ENCODE measurements around the gene TOR1AIP2. TPM values are rescaled to one million over a fixed set of nuclear protein-coding genes. Genes with fewer than 3 reads are reported as not detected.

The TOR1AIP2 gene
- total and polyA plus RNA-seq, 10 of the 15 experiments (the other 5 are each of a cell fraction or from before 2014, with no cell fraction given) = 5.3 to 38.9 (median 15.4) TPM

- intact Hi-C loops (cut with micrococcal nuclease; ENCODE audit: unreplicated experiment) = no loop called here
Observed at GRCh38 chr1:179911812-179912211, 34.2 kb upstream of the TOR1AIP2 start.

More at GRCh38 chr1:179911812-179912211, 34.2 kb upstream of the TOR1AIP2 start:
- Histone ChIP-seq H3K9me3 (replicated peaks; ENCODE audit: control insufficient read depth, insufficient read depth, low read length) (no peaks in the 10 kb centered on the region), H3K36me3 (ENCODE audit: control insufficient read depth in 2 of 2, insufficient read depth in 2 of 2, low read length in 1 of 2) (peaks cover 0 to 3% of the 10 kb centered on the region in 2 experiments; a peak in 2 of 4 replicates), H2AFZ (ENCODE audit: control insufficient read depth, low read depth, low read length) (no peak overlapping the region), H3K4me2 (ENCODE audit: control insufficient read depth, insufficient read depth) (no peak overlapping the region), H3K79me2 (ENCODE audit: control insufficient read depth, insufficient read depth, low read length) (no peaks in the 10 kb centered on the region), H3K4me3 (no peak overlapping the region), H3K27me3 (replicated peaks in 1 of 2; ENCODE audit: control insufficient read depth in 2 of 2, insufficient read depth in 2 of 2, low read length in 1 of 2) (no peaks in the 10 kb centered on the region), H3K9ac (ENCODE audit: control insufficient read depth, insufficient read depth, low read length) (no peak overlapping the region), H3K27ac (ENCODE audit: control insufficient read depth, insufficient read depth) (no peak overlapping the region), H4K20me1 (ENCODE audit: control insufficient read depth, insufficient read depth) (no peaks in the 10 kb centered on the region), H3K4me1 (ENCODE audit: control insufficient read depth, insufficient read depth, low read length) (no peaks in the 10 kb centered on the region)
- POLR2A ChIA-PET = interaction anchor here (0.7 kb wide), 1 partner anchor 17 kb away, joined by 3 read pairs; no protein-coding TSS in a partner anchor
- WGBS (ENCODE audit: insufficient coverage, insufficient replicate concordance, low lambda C conversion rate, missing lambda C conversion rate) = 100% methylated on average over 2 of the region's 3 CpGs
- in situ Hi-C loops (cut with MboI) = no loop called here
- ATAC-seq (no peak), FAIRE-seq (no peak), DNase-seq (ENCODE audit: low read depth, low spot score) (no peak)
- no peak for TF ChIP-seq TARDBP (IDR thresholded peaks at IDR 0.05; ENCODE audit: borderline replicate concordance)
- no peak for TF ChIP-seq HCFC1 (IDR thresholded peaks at IDR 0.05; ENCODE audit: low read length)
- no peak for TF ChIP-seq HDGF (IDR thresholded peaks at IDR 0.05)
- no peak for TF ChIP-seq FOXM1 (IDR thresholded peaks at IDR 0.05; ENCODE audit: low read depth, low read length)
- no peak for TF ChIP-seq CTCF (IDR thresholded peaks at IDR 0.05 in 2 of 3, conservative IDR thresholded peaks at IDR 0.05 in 1 of 3; ENCODE audit: control insufficient read depth in 2 of 3, extremely low read depth in 1 of 3, insufficient read depth in 1 of 3, low read depth in 3 of 3, low read length in 3 of 3)
- RAD21 ChIA-PET (ENCODE audit: unreplicated experiment) = interaction anchor here (0.9 kb wide), 1 partner anchor 267 kb away, joined by 4 read pairs; no protein-coding TSS in a partner anchor
- SMC1A ChIA-PET (ENCODE audit: uncharacterized antibody, unreplicated experiment) = interaction anchor here (0.6 to 3.0 kb wide), 6 partner anchors 10 to 170 kb away, joined by 3 to 15 read pairs (median 3); no protein-coding TSS in a partner anchor
- CTCF ChIA-PET = no interaction called here
- BruUV-seq (replicated peaks) = no TSS peak
